NCI-H526 (cell line): ENCODE results near the gene ADCY7.

Experiments
- DNase-seq, 2 experiments: peaks; one replicate each; lab custom pipeline; 2025; lab: John Stamatoyannopoulos, UW

The ADCY7 gene

GRCh38 chr16:50267651-50268050 is 1.3 kb downstream of the ADCY7 start:
- DNase-seq: no peak

GRCh38 chr16:50268352-50268751 is 2.0 kb downstream of the ADCY7 start:
- DNase-seq: no peak

- no peak for DNase-seq
Measured at GRCh38 chr16:50269061-50269705, 2.8 kb downstream of the ADCY7 start.

GRCh38 chr16:50269769-50270509 is 3.6 kb downstream of the ADCY7 start:
- DNase-seq: no peak

- no peak for DNase-seq
Measured at GRCh38 chr16:50270510-50271147, 4.3 kb downstream of the ADCY7 start.

GRCh38 chr16:50271148-50272041 is 5.0 kb downstream of the ADCY7 start:
- no peak for DNase-seq

- no peak for DNase-seq
Measured at GRCh38 chr16:50272111-50272571, 5.8 kb downstream of the ADCY7 start.

GRCh38 chr16:50272687-50273381 is 6.5 kb downstream of the ADCY7 start:
- no peak for DNase-seq

GRCh38 chr16:50273382-50273690 is 7.0 kb downstream of the ADCY7 start:
- no peak for DNase-seq

- DNase-seq: no peak
Measured at GRCh38 chr16:50273888-50274325, 7.6 kb downstream of the ADCY7 start.

- no peak for DNase-seq
Measured at GRCh38 chr16:50274326-50275097, 8.2 kb downstream of the ADCY7 start.

- DNase-seq: no peak
Measured at GRCh38 chr16:50275098-50275415, 8.7 kb downstream of the ADCY7 start.

GRCh38 chr16:50275428-50276325 is 9.3 kb downstream of the ADCY7 start:
- no peak for DNase-seq

- DNase-seq: no peak
Measured at GRCh38 chr16:50276326-50276640, 9.9 kb downstream of the ADCY7 start.

GRCh38 chr16:50276801-50277555 is 10.6 kb downstream of the ADCY7 start:
- DNase-seq: no peak

- no peak for DNase-seq
Measured at GRCh38 chr16:50278251-50278650, 11.9 kb downstream of the ADCY7 start.

- DNase-seq: no peak
Measured at GRCh38 chr16:50279504-50279865, 13.1 kb downstream of the ADCY7 start.

- no peak for DNase-seq
Measured at GRCh38 chr16:50280932-50281331, 14.6 kb downstream of the ADCY7 start.

- DNase-seq: no peak
Measured at GRCh38 chr16:50281391-50282009, 15.1 kb downstream of the ADCY7 start.
